Hepatocyte (in vitro differentiated cells): ENCODE data around the gene GZMH. TPM values are rescaled to one million over a fixed set of nuclear protein-coding genes. Genes with fewer than 3 reads are reported as not detected.

Experiments used
- DNase-seq: peaks from one replicate; pipeline ENCODE4 v3.0.0-alpha.2; 2016; ENCODE audit warnings: low spot score
- H2AFZ ChIP-seq: fragments of 200-600 bp; sonication (generic); 2 replicates; pipeline ENCODE4 v1.6.0; 2016; ENCODE audit warnings: antibody characterized with exemption, mild to moderate bottlenecking
- H3K27ac ChIP-seq: fragments of 200-600 bp; sonication (generic); 2 replicates; pipeline ENCODE4 v1.5.1; 2016; ENCODE audit warnings: mild to moderate bottlenecking
- H3K27me3 ChIP-seq: fragments of 200-600 bp; sonication (generic); 2 replicates; pipeline ENCODE4 v1.6.1; 2016
- H3K36me3 ChIP-seq: fragments of 200-600 bp; sonication (generic); replicated peaks from 2 replicates; pipeline ENCODE4 v1.5.1; 2016; ENCODE audit warnings: low read depth; ENCODE audit not compliant: insufficient read depth
- H3K4me1 ChIP-seq: fragments of 200-600 bp; sonication (generic); 2 replicates; pipeline ENCODE4 v1.5.1; 2016; ENCODE audit warnings: mild to moderate bottlenecking, moderate library complexity; ENCODE audit not compliant: insufficient read depth
- H3K4me2 ChIP-seq: fragments of 200-600 bp; sonication (generic); 2 replicates; pipeline ENCODE4 v1.6.0; 2016
- H3K4me3 ChIP-seq: fragments of 200-600 bp; sonication (generic); 2 replicates; pipeline ENCODE4 v1.5.1; 2016; ENCODE audit warnings: mild to moderate bottlenecking
- H3K79me2 ChIP-seq: fragments of 200-600 bp; sonication (generic); 2 replicates; pipeline ENCODE4 v1.6.0; 2017; ENCODE audit warnings: mild to moderate bottlenecking
- H3K9me2 ChIP-seq: fragments of 200-600 bp; sonication (generic); replicated peaks from 2 replicates; pipeline ENCODE4 v1.6.0; 2017; ENCODE audit warnings: mild to moderate bottlenecking; ENCODE audit not compliant: insufficient read depth
- H3K9me3 ChIP-seq: fragments of 200-600 bp; sonication (generic); 2 replicates; pipeline ENCODE4 v1.5.1; 2016; ENCODE audit warnings: low read depth, mild to moderate bottlenecking
- H4K20me1 ChIP-seq: fragments of 200-600 bp; sonication (generic); 2 replicates; pipeline ENCODE4 v1.6.0; 2016; ENCODE audit warnings: mild to moderate bottlenecking; ENCODE audit not compliant: insufficient read depth, poor library complexity, severe bottlenecking
- EZH2 ChIP-seq: fragments of 200-600 bp; sonication (generic); IDR thresholded peaks from 2 replicates; pipeline ENCODE4 v1.6.1; 2016; ENCODE audit warnings: antibody characterized with exemption, mild to moderate bottlenecking, borderline replicate concordance
- EZH2phosphoT487 ChIP-seq: fragments of 200-600 bp; sonication (generic); IDR thresholded peaks from one replicate; pipeline ENCODE4 v1.6.1; 2018; ENCODE audit warnings: antibody characterized with exemption, mild to moderate bottlenecking, low read depth, moderate library complexity; ENCODE audit not compliant: unreplicated experiment, severe bottlenecking
- WGBS: methylation state at CpG from one replicate; pipeline ENCODE4 v1.1.6; 2016; ENCODE audit warnings: low lambda C conversion rate; ENCODE audit errors: missing lambda C conversion rate; 5-methylcytosine and 5-hydroxymethylcytosine counted together
- polyA plus RNA-seq: library from polyadenylated mRNA; unstranded; fragments of >200 nt; fragmentation: Nextera tagmentation; extraction: Ambion mirVana; gene quantifications from 2 replicates; pipeline ENCODE4 v1.2.1, GENCODE V29; 2016
- total RNA-seq: library from RNA; depleted of rRNA; stranded (reverse); fragments of >200 nt; gene quantifications from 2 replicates; pipeline ENCODE4 v1.2.3, GENCODE V29; 2014
- TF ChIP-seq, protein P1 (sequence below): fragments of 200-600 bp; sonication (generic); IDR thresholded peaks from 2 replicates; pipeline ENCODE4 v1.5.1; 2016; ENCODE audit warnings: antibody characterized with exemption, mild to moderate bottlenecking; ENCODE audit not compliant: poor library complexity

GZMH gene
- total and polyA plus RNA-seq, 2 experiments from 2014 or later: not detected

DNA sequence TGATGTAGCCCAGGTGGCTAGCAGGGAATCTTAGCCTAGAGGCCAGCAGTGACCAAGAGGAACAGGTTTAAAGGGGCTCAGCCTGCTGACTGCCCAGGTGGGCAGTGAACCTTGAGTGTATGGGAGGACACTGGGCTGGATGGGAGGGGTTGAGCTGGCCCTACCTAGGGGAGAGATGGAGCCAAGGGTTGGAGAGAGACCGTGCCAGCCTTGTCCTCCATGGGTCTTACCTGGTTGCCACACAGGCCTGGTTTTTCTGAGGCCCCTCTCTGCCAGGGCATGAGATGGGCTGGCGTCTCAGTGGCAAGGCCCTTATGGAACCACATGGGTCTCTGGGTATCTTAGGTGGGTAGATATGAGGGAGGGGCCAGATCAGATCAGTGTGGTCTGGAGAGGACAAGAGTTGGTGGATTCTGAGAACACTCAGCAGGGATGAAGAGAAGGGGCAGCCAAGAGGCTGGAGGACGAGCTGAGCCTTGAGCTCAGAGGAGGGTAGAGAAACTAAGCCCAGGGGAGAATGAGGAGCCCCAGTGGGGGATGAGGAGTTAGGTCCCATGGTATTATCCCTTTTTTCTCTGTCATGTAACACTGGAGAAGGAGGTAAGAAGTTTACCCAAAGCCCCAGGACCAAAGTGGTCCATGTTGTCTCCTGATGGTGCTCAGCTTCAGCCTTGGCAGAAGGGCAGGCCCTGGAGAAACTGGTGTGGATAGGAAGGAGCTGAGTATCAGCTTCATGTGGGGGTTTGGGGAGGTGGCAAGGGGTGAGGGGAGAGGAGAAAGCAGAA lies 20.8 kb upstream of the GZMH start:
- TF ChIP-seq, protein P1, sequence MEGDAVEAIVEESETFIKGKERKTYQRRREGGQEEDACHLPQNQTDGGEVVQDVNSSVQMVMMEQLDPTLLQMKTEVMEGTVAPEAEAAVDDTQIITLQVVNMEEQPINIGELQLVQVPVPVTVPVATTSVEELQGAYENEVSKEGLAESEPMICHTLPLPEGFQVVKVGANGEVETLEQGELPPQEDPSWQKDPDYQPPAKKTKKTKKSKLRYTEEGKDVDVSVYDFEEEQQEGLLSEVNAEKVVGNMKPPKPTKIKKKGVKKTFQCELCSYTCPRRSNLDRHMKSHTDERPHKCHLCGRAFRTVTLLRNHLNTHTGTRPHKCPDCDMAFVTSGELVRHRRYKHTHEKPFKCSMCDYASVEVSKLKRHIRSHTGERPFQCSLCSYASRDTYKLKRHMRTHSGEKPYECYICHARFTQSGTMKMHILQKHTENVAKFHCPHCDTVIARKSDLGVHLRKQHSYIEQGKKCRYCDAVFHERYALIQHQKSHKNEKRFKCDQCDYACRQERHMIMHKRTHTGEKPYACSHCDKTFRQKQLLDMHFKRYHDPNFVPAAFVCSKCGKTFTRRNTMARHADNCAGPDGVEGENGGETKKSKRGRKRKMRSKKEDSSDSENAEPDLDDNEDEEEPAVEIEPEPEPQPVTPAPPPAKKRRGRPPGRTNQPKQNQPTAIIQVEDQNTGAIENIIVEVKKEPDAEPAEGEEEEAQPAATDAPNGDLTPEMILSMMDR: no peak
- TF ChIP-seq EZH2phosphoT487 (no peak), EZH2 (no peak)
- Histone ChIP-seq H3K27ac (no peak overlapping the region), H3K79me2 (no peaks in the 10 kb centered on the region), H3K9me3 (no peaks in the 10 kb centered on the region), H4K20me1 (no peaks in the 10 kb centered on the region), H3K36me3 (no peaks in the 10 kb centered on the region), H3K9me2 (no peaks in the 10 kb centered on the region), H3K27me3 (no peaks in the 10 kb centered on the region), H3K4me1 (no peaks in the 10 kb centered on the region), H3K4me3 (no peak overlapping the region), H3K4me2 (no peak overlapping the region), H2AFZ (no peak overlapping the region)
- 49% methylated on average over 3 of the region's 3 CpGs for WGBS
- no peak for DNase-seq

DNA sequence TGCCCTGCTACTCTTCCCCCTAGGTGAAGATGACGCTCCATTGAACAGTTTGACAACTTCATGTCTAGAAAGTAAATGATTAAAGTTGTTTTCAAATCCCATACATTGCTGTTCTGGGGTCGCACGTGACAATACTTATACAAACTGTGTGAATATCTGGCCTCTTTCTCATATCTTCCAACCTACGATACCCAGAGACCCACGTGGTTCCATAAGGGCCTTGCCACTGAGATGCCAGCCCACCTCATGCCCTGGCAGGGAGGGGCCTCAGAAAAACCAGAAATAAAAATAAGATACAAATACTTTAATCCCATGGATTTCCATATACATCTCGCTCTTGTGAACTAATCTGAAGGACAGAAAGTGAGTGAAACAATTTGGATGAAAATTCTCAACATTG lies 20.0 kb upstream of the GZMH start:
- H3K27ac ChIP-seq: no peak overlapping the region
- no peaks in the 10 kb centered on the region for H3K4me1 ChIP-seq
- no peak overlapping the region for H3K4me3 ChIP-seq
- H3K4me2 ChIP-seq: no peak overlapping the region
- H3K36me3 ChIP-seq: no peaks in the 10 kb centered on the region
- TF ChIP-seq EZH2 (no peak), EZH2phosphoT487 (no peak)
- TF ChIP-seq, protein P1: no peak
- H3K9me2 ChIP-seq: no peaks in the 10 kb centered on the region
- DNase-seq: no peak
- no peaks in the 10 kb centered on the region for H3K79me2 ChIP-seq
- 58% methylated on average over 6 of the region's 6 CpGs for WGBS
- H2AFZ ChIP-seq: no peak overlapping the region
- H4K20me1 ChIP-seq: no peaks in the 10 kb centered on the region
- no peaks in the 10 kb centered on the region for H3K9me3 ChIP-seq
- no peaks in the 10 kb centered on the region for H3K27me3 ChIP-seq

DNA sequence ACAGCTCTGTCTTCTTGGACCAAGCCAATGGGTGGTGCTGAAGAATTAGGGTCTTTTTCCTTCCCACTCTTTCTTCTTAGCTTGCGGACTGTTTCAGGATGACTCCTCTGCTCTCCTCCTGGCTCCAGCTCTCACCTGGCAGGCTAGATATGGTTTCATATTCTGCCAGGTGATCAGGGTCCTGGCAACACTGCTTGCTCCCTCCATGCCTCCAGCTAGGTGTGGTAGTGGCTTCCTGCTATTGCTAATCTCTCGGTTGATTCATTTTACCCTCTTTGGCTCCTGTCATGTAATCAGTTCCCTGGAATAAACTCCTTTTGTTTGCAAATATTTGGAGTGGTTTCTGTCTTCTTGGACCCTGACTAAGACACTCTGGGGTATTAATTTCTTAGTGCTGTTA lies 4.3 kb upstream of the GZMH start:
- Histone ChIP-seq H3K4me1 (no peaks in the 10 kb centered on the region), H3K36me3 (no peaks in the 10 kb centered on the region), H3K79me2 (no peaks in the 10 kb centered on the region), H3K27ac (no peak overlapping the region), H3K4me2 (no peak overlapping the region), H2AFZ (no peak overlapping the region), H3K9me2 (no peaks in the 10 kb centered on the region), H4K20me1 (no peaks in the 10 kb centered on the region), H3K27me3 (no peaks in the 10 kb centered on the region), H3K4me3 (no peak overlapping the region), H3K9me3 (no peaks in the 10 kb centered on the region)
- 91% methylated on average over 2 of the region's 2 CpGs for WGBS
- DNase-seq: no peak
- TF ChIP-seq EZH2: no peak
- TF ChIP-seq EZH2phosphoT487: no peak
- TF ChIP-seq, protein P1: no peak
